K562 (cell line): ENCODE data around the gene KMT2C. TPM values are rescaled to one million over a fixed set of nuclear protein-coding genes. Genes with fewer than 3 reads are reported as not detected.
"Not testable (repeated sequence)": the region's sequence is repeated elsewhere in the genome, so short reads cannot be mapped to it uniquely, and the experiment has no call there.

Experiments used
- ATAC-seq: fragments of 200-7000 bp; cut with Tn5 transposase; 3 replicates; pipeline ENCODE4 v1.9.1; 2020; ENCODE audit warnings: moderate library complexity
- BruUV-seq: library from RNA; stranded (reverse); fragments of 400-500 nt; replicated peaks from 2 replicates; lab custom pipeline; 2021; lab: Mats Ljungman, UMichigan
- CTCF ChIA-PET: fragments of 300-600 bp; formaldehyde crosslinking; extraction: SDS; loops from one replicate; lab custom pipeline; 2021; ENCODE audit warnings: low intra/inter-chr PET ratio; lab: Yijun Ruan, JAX
- POLR2A ChIA-PET: fragments of 300-600, 350-650 bp; sonication (Branson Sonifier 250); formaldehyde crosslinking; extraction: SDS; loops from one replicate; lab custom pipeline; 2021; ENCODE audit warnings: antibody characterized with exemption, inconsistent platforms; lab: Yijun Ruan, JAX
- DNase-seq, 4 experiments: peaks; one replicate each; pipeline versions ENCODE4 v3.0.0 to v3.0.0-alpha.2; 2011 to 2018; ENCODE audit warnings: low spot score in 3 of 4, mixed read lengths in 3 of 4; ENCODE audit errors: extremely low read depth in 1 of 4
- FAIRE-seq: peaks from 2 replicates; lab custom pipeline; 2011; peaks lifted over from hg19 to GRCh38; lab: Jason Lieb, UNC
- H2AFZ ChIP-seq: 2 replicates; pipeline ENCODE4 v1.6.0; 2011; ENCODE audit warnings: low read depth, low read length, control low read depth, inconsistent platforms
- H3K27ac ChIP-seq: fragments of 200-600 bp; 3 replicates; pipeline ENCODE4 v1.8.0; 2011; ENCODE audit warnings: low read depth, mild to moderate bottlenecking, control low read depth, inconsistent platforms, low read length, moderate library complexity, mixed read lengths; ENCODE audit errors: extremely low read depth
- H3K27me3 ChIP-seq, 2 experiments: fragments of 300-600 bp in 1 of 2; 2 replicates in 1 of 2; 3 replicates in 1 of 2; pipeline versions ENCODE4 v1.6.0 to v1.8.0; 2011; ENCODE audit warnings: inconsistent platforms in 2 of 2, low read length in 2 of 2, mild to moderate bottlenecking in 1 of 2, mixed read lengths in 1 of 2, moderate library complexity in 1 of 2; ENCODE audit not compliant: control insufficient read depth in 2 of 2, insufficient read depth in 2 of 2
- H3K36me3 ChIP-seq: fragments of 300-600 bp; 3 replicates; pipeline ENCODE4 v1.8.0; 2011; ENCODE audit warnings: mild to moderate bottlenecking, low read length, inconsistent platforms; ENCODE audit not compliant: control insufficient read depth, insufficient read depth
- H3K4me1 ChIP-seq, 2 experiments: fragments of 200-600 bp in 1 of 2; replicated peaks in 1 of 2; 2 replicates in 1 of 2; 3 replicates in 1 of 2; pipeline versions ENCODE4 v1.5.1 to v1.8.0; 2011; ENCODE audit warnings: inconsistent platforms in 2 of 2, low read length in 2 of 2, mild to moderate bottlenecking in 1 of 2, mixed read lengths in 1 of 2, moderate library complexity in 1 of 2; ENCODE audit not compliant: control insufficient read depth in 2 of 2, insufficient read depth in 2 of 2
- H3K4me2 ChIP-seq: 2 replicates; pipeline ENCODE4 v1.6.1; 2011; ENCODE audit warnings: low read length, control low read depth, inconsistent platforms, mixed read lengths; ENCODE audit not compliant: insufficient read depth
- H3K4me3 ChIP-seq: fragments of 200-600 bp; sonication (generic), shearing (Covaris generic); 2 replicates; pipeline ENCODE4 v1.5.1; 2016; ENCODE audit warnings: control low read depth, inconsistent platforms
- H3K79me2 ChIP-seq: fragments of 200-600 bp; 3 replicates; pipeline ENCODE4 v1.8.0; 2011; ENCODE audit warnings: low read length, inconsistent platforms; ENCODE audit not compliant: control insufficient read depth, insufficient read depth
- H3K9ac ChIP-seq, 2 experiments: 2 replicates each; pipeline versions ENCODE4 v1.6.0 to v1.6.1; 2011; ENCODE audit warnings: low read depth in 2 of 2, low read length in 2 of 2, control low read depth in 1 of 2, inconsistent platforms in 1 of 2, mild to moderate bottlenecking in 1 of 2, mixed read lengths in 1 of 2; ENCODE audit not compliant: insufficient read depth in 1 of 2
- H3K9me1 ChIP-seq: one replicate; pipeline ENCODE4 v1.6.0; 2011; ENCODE audit warnings: inconsistent platforms, mild to moderate bottlenecking, low read length, moderate library complexity; ENCODE audit not compliant: control insufficient read depth, insufficient read depth
- H3K9me3 ChIP-seq: replicated peaks from 2 replicates; pipeline ENCODE4 v1.5.1; 2011; ENCODE audit warnings: low read depth, low read length, inconsistent platforms; ENCODE audit not compliant: control insufficient read depth, insufficient read depth
- H4K20me1 ChIP-seq: replicated peaks from 2 replicates; pipeline ENCODE4 v1.6.1; 2011; ENCODE audit warnings: low read length, inconsistent platforms, mixed read lengths; ENCODE audit not compliant: control insufficient read depth, insufficient read depth
- CBX3 ChIP-seq, 2 experiments: IDR thresholded peaks; 1 replicate in 1 of 2; 2 replicates in 1 of 2; pipeline ENCODE4 v1.6.1; 2012; ENCODE audit warnings: inconsistent platforms in 2 of 2, low read length in 2 of 2, borderline replicate concordance in 1 of 2, control low read depth in 1 of 2
- CBX5 ChIP-seq: IDR thresholded peaks from 2 replicates; pipeline ENCODE4 v1.6.1; 2014; ENCODE audit warnings: low read depth, borderline replicate concordance
- HDAC2 ChIP-seq: fragments of 450-650 bp; IDR thresholded peaks from 2 replicates; pipeline ENCODE4 v1.6.1; 2016; ENCODE audit warnings: mild to moderate bottlenecking
- TRIM24 ChIP-seq, 2 experiments: fragments of 450-650 bp; IDR thresholded peaks; 2 replicates each; pipeline ENCODE4 v1.6.1; 2016
- TRIM28 ChIP-seq: fragments of 450-650 bp; IDR thresholded peaks from 2 replicates; pipeline ENCODE4 v1.6.1; 2017
- ZNF764 ChIP-seq: fragments of 250-450 bp; sonication (Bioruptor Pico); IDR thresholded peaks from 2 replicates; pipeline ENCODE4 v1.4.0; 2020; ENCODE audit warnings: low read depth, mild to moderate bottlenecking, moderate library complexity
- in situ Hi-C: fragments of 300-500 bp; cut with MboI; formaldehyde crosslinking; loops from 4 replicates; pipeline ENCODE4 v1.15.0; 2018; ENCODE audit warnings: inconsistent platforms, mixed read lengths
- intact Hi-C: fragments of 100-400 bp; cut with micrococcal nuclease; formaldehyde crosslinking; loops from 2 replicates; pipeline ENCODE4 v1.14.2; 2022
- polyA plus RNA-seq, 8 experiments: library from polyadenylated mRNA; depleted of rRNA in 4 of 8; stranded (reverse) in 5 of 8; unstranded in 3 of 8; fragments of >200 nt; fragmentation: Nextera tagmentation in 2 of 8; fragmentation: Illumina TruSeq in 1 of 8; extraction: Ambion mirVana in 2 of 8; extraction: Trizol in 1 of 8; gene quantifications; 2 replicates each; pipeline versions ENCODE4 v1.2.1 to v1.2.3, GENCODE V29; 2011 to 2014; ENCODE audit warnings: inconsistent platforms in 1 of 8, missing spikeins in 1 of 8
- total RNA-seq, 7 experiments: library from RNA; depleted of rRNA in 6 of 7; stranded (reverse); fragments of >200 nt in 6 of 7; fragmentation: Illumina TruSeq in 2 of 7; extraction: Trizol in 2 of 7; gene quantifications; 2 replicates each; pipeline versions ENCODE4 v1.2.1 to v1.2.3, GENCODE V29; 2011 to 2021; ENCODE audit warnings: low replicate concordance in 1 of 7
- TF ChIP-seq, protein P1 (sequence below): fragments of 450-650 bp; IDR thresholded peaks from 2 replicates; pipeline ENCODE4 v1.6.1; 2018; ENCODE audit warnings: mild to moderate bottlenecking, low read depth; ENCODE audit not compliant: partially characterized antibody
- TF ChIP-seq, protein P2 (sequence below), 2 experiments: fragments of 450-650 bp; IDR thresholded peaks; 2 replicates each; pipeline ENCODE4 v1.6.1; 2018; ENCODE audit warnings: mild to moderate bottlenecking in 2 of 2, low read depth in 1 of 2; ENCODE audit not compliant: partially characterized antibody in 2 of 2

The KMT2C gene
- total and polyA plus RNA-seq, 9 of the 15 experiments (the other 6 are each of a cell fraction or from before 2014, with no cell fraction given), result 4.9 to 67.8 (median 27.1) TPM

DNA sequence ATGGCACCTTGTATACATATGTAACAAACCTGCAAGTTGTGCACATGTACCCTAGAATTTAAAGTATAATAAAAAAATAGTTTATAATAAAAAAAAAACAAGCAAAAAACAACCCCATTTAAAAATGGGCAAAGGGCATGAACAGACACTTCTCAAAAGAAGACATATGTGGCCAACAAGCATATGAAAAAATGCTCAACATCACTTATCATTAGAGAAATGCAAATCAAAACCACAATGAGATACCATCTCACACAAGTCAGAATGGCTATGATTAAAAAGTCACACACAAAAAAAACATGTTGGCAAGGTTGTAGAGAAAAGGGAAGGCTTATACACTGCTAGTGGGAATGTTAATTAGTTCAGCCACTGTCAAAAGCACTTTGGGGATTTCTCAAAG lies 14.9 kb downstream of the KMT2C start:
- H4K20me1 ChIP-seq, CTCF ChIA-PET, POLR2A ChIA-PET, H3K9ac ChIP-seq, ATAC-seq, BruUV-seq, in situ Hi-C loops, H3K4me3 ChIP-seq, FAIRE-seq, H3K36me3 ChIP-seq, H3K4me2 ChIP-seq, H3K9me1 ChIP-seq, H2AFZ ChIP-seq, intact Hi-C loops, H3K27me3 ChIP-seq, H3K27ac ChIP-seq, DNase-seq: not testable (repeated sequence)
- peaks cover 11% of the 10 kb centered on the region for H3K9me3 ChIP-seq
- TF ChIP-seq TRIM28 (peak; percentile 88), ZNF764 (peak; percentile 87), CBX3 (IDR thresholded peaks at IDR 0.05; ENCODE audit: borderline replicate concordance in 1 of 2, low read length in 2 of 2) (0 out of 3 replicates have a peak, but pooled peaks of 1 of the 2 experiments have one; percentile 32), HDAC2 (0 out of 2 replicates have a peak, but pooled peaks have one; percentile 26), CBX5 (peak; percentile 46; the same call in 1 of the 2 replicates), TRIM24 (IDR thresholded peaks at IDR 0.05) (peak; percentile 51 to 71)
- TF ChIP-seq, protein P1, sequence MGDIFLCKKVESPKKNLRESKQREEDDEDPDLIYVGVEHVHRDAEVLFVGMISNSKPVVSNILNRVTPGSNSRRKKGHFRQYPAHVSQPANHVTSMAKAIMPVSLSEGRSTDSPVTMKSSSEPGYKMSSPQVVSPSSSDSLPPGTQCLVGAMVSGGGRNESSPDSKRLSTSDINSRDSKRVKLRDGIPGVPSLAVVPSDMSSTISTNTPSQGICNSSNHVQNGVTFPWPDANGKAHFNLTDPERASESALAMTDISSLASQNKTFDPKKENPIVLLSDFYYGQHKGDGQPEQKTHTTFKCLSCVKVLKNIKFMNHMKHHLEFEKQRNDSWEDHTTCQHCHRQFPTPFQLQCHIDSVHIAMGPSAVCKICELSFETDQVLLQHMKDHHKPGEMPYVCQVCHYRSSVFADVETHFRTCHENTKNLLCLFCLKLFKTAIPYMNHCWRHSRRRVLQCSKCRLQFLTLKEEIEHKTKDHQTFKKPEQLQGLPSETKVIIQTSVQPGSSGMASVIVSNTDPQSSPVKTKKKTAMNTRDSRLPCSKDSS, result peak; percentile 35
- TF ChIP-seq, protein P2, sequence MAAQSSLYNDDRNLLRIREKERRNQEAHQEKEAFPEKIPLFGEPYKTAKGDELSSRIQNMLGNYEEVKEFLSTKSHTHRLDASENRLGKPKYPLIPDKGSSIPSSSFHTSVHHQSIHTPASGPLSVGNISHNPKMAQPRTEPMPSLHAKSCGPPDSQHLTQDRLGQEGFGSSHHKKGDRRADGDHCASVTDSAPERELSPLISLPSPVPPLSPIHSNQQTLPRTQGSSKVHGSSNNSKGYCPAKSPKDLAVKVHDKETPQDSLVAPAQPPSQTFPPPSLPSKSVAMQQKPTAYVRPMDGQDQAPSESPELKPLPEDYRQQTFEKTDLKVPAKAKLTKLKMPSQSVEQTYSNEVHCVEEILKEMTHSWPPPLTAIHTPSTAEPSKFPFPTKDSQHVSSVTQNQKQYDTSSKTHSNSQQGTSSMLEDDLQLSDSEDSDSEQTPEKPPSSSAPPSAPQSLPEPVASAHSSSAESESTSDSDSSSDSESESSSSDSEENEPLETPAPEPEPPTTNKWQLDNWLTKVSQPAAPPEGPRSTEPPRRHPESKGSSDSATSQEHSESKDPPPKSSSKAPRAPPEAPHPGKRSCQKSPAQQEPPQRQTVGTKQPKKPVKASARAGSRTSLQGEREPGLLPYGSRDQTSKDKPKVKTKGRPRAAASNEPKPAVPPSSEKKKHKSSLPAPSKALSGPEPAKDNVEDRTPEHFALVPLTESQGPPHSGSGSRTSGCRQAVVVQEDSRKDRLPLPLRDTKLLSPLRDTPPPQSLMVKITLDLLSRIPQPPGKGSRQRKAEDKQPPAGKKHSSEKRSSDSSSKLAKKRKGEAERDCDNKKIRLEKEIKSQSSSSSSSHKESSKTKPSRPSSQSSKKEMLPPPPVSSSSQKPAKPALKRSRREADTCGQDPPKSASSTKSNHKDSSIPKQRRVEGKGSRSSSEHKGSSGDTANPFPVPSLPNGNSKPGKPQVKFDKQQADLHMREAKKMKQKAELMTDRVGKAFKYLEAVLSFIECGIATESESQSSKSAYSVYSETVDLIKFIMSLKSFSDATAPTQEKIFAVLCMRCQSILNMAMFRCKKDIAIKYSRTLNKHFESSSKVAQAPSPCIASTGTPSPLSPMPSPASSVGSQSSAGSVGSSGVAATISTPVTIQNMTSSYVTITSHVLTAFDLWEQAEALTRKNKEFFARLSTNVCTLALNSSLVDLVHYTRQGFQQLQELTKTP (IDR thresholded peaks at IDR 0.05; ENCODE audit: low read depth in 1 of 2, partially characterized antibody in 2 of 2), result peak; percentile 62 to 100
- peaks cover 10 to 16% of the 10 kb centered on the region in 2 experiments; a peak in 4 of 5 replicates for H3K4me1 ChIP-seq
- peaks cover 98% of the 10 kb centered on the region for H3K79me2 ChIP-seq
